ENCODE measurements around the gene GDF15. TPM values are rescaled to one million over a fixed set of nuclear protein-coding genes. Genes with fewer than 3 reads are reported as not detected.
"Not testable (repeated sequence)": the region's sequence is repeated elsewhere in the genome, so short reads cannot be mapped to it uniquely, and the experiment has no call there.

GDF15 gene
- polyA plus RNA-seq, 1 donor (not counting 4 experiments of a cell fraction or from before 2014, with no cell fraction given), result 0.31 TPM

DNA sequence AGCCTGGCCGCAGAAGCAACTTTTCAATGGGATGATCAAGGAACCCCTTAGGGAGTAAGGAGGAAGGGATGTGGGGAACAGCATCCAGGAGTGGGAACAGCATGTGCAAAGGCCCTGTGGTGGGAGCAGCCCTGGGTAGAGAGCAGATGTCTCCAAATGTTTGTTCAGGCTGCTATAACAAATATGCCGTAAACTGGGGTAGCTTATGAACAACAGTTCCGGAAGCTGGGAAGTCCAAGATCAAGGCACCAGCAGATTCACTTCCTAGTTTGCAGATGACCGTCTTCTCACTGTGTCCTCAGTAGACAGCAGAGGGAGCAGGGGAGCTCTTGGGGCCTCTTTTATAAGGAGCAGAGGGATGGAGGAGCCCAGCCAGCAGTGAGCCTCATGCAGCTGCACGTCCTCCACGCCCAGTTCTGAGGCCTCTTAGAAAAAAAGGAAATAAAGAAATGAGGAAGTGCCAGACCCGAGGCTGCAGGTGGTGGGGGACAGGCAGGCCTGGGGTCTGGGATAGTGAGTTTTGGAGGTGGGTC, 15.7 kb downstream of the GDF15 start:
- Histone ChIP-seq H3K79me2 (ENCODE audit: control insufficient read depth, insufficient read depth, low read length) (no peaks in the 10 kb centered on the region), H4K20me1 (ENCODE audit: control insufficient read depth, extremely low read depth, insufficient read depth, low read length) (no peaks in the 10 kb centered on the region), H2AFZ (ENCODE audit: control insufficient read depth, low read length) (peak overlapping the region; percentile 37), H3K27me3 (ENCODE audit: control insufficient read depth, extremely low read depth, insufficient read depth, low read length) (peaks cover 17% of the 10 kb centered on the region), H3K9ac (ENCODE audit: control insufficient read depth, extremely low read depth, insufficient read depth, low read length) (no peak overlapping the region), H3K4me3 (ENCODE audit: control insufficient read depth in 2 of 3, extremely low read depth in 1 of 3, insufficient read depth in 2 of 3, low read depth in 1 of 3, low read length in 3 of 3) (no peak overlapping the region), H3K4me2 (ENCODE audit: control insufficient read depth, extremely low read depth, insufficient read depth, low read depth, low read length) (no peak overlapping the region), H3K9me1 (ENCODE audit: control insufficient read depth, extremely low read depth, insufficient read depth, low read length) (no peaks in the 10 kb centered on the region), H3K4me1 (ENCODE audit: control insufficient read depth, extremely low read depth, insufficient read depth, low read length) (peaks cover 7% of the 10 kb centered on the region), H3K36me3 (ENCODE audit: control insufficient read depth in 2 of 2, extremely low read depth in 1 of 2, insufficient read depth in 2 of 2, low read length in 2 of 2) (no peaks in the 10 kb centered on the region), H3K9me3 (ENCODE audit: control insufficient read depth, low read depth, low read length) (no peaks in the 10 kb centered on the region), H3K27ac (ENCODE audit: control insufficient read depth, insufficient read depth, low read length) (no peak overlapping the region)
- DNase-seq (ENCODE audit: low read depth, low spot score), result no peak
- dilution Hi-C loops (cut with MboI; ENCODE audit: extremely low pct_ligation_motif_present, low sequenced_read_pairs), result no loop called here
- peak; percentile 69 for FAIRE-seq
- TF ChIP-seq, protein P1, sequence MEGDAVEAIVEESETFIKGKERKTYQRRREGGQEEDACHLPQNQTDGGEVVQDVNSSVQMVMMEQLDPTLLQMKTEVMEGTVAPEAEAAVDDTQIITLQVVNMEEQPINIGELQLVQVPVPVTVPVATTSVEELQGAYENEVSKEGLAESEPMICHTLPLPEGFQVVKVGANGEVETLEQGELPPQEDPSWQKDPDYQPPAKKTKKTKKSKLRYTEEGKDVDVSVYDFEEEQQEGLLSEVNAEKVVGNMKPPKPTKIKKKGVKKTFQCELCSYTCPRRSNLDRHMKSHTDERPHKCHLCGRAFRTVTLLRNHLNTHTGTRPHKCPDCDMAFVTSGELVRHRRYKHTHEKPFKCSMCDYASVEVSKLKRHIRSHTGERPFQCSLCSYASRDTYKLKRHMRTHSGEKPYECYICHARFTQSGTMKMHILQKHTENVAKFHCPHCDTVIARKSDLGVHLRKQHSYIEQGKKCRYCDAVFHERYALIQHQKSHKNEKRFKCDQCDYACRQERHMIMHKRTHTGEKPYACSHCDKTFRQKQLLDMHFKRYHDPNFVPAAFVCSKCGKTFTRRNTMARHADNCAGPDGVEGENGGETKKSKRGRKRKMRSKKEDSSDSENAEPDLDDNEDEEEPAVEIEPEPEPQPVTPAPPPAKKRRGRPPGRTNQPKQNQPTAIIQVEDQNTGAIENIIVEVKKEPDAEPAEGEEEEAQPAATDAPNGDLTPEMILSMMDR (optimal IDR thresholded peaks at IDR 0.05 in 1 of 3, IDR thresholded peaks at IDR 0.05 in 1 of 3, conservative IDR thresholded peaks at IDR 0.05 in 1 of 3; ENCODE audit: extremely low read depth in 1 of 3, insufficient read depth in 2 of 3, low read length in 3 of 3), result peak; percentile 47 to 62 (median 60)
- TF ChIP-seq EZH2 (IDR thresholded peaks at IDR 0.05; ENCODE audit: low read length), result no peak

DNA sequence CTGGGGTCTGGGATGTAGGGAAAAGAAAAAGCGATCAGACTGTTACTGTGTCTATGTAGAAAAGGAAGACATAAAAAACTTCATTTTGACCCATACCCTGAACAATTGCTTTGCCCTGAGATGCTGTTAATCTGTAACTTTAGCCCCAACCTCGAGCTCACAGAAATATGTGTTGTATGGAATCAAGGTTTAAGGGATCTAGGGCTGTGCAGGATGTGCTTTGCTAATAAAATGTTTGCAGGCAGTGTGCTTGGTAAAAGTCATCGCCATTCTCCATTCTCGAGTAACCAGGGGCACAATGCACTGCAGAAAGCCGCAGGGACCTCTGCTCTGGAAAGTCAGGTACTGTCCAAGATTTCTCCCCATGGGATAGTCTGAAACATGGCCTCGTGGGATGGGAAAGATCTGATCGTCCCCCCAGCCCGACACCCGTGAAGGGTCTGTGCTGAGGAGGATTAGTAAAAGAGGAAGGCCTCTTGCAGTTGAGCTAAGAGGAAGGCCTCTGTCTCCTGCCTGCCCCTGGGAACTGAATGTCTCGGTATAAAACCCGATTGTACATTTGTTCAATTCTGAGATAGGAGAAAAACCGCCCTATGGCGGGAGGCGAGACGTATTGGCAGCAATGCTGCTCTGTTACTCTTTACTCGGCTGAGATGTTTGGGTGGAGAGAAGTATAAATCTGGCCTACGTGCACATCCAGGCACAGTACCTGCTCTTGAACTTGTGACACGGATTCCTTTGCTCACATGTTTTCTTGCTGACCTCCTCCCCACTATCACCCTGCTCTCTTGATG, 16.7 kb downstream of the GDF15 start:
- H3K4me3 ChIP-seq (ENCODE audit: control insufficient read depth in 2 of 3, extremely low read depth in 1 of 3, insufficient read depth in 2 of 3, low read depth in 1 of 3, low read length in 3 of 3); DNase-seq (ENCODE audit: low read depth, low spot score); FAIRE-seq; H2AFZ ChIP-seq (ENCODE audit: control insufficient read depth, low read length); H3K9ac ChIP-seq (ENCODE audit: control insufficient read depth, extremely low read depth, insufficient read depth, low read length); H3K79me2 ChIP-seq (ENCODE audit: control insufficient read depth, insufficient read depth, low read length); dilution Hi-C loops (cut with MboI; ENCODE audit: extremely low pct_ligation_motif_present, low sequenced_read_pairs); H3K9me1 ChIP-seq (ENCODE audit: control insufficient read depth, extremely low read depth, insufficient read depth, low read length); H4K20me1 ChIP-seq (ENCODE audit: control insufficient read depth, extremely low read depth, insufficient read depth, low read length); H3K9me3 ChIP-seq (ENCODE audit: control insufficient read depth, low read depth, low read length); H3K4me1 ChIP-seq (ENCODE audit: control insufficient read depth, extremely low read depth, insufficient read depth, low read length); H3K36me3 ChIP-seq (ENCODE audit: control insufficient read depth in 2 of 2, extremely low read depth in 1 of 2, insufficient read depth in 2 of 2, low read length in 2 of 2); H3K27ac ChIP-seq (ENCODE audit: control insufficient read depth, insufficient read depth, low read length); H3K4me2 ChIP-seq (ENCODE audit: control insufficient read depth, extremely low read depth, insufficient read depth, low read depth, low read length); H3K27me3 ChIP-seq (ENCODE audit: control insufficient read depth, extremely low read depth, insufficient read depth, low read length): not testable (repeated sequence)

DNA sequence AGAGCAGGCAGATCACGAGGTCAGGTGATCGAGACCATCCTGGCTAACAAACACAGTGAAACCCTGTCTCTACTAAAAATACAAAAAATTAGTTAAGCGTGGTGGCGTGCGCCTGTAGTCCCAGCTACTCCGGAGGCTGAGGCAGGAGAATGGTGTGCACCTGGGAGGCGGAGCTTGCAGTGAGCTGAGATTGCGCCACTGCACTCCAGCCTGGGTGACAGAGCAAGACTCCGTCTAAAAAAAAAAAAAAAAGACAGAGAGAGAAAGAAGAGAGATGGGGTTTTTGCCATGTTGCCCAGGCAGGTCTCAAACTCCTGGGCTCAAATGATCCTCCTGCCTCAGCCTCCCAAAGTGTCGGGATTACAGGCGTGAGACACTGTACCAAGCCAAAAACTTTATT, 19.8 kb downstream of the GDF15 start:
- H4K20me1 ChIP-seq (ENCODE audit: control insufficient read depth, extremely low read depth, insufficient read depth, low read length); H3K4me1 ChIP-seq (ENCODE audit: control insufficient read depth, extremely low read depth, insufficient read depth, low read length); FAIRE-seq; H3K27ac ChIP-seq (ENCODE audit: control insufficient read depth, insufficient read depth, low read length); H2AFZ ChIP-seq (ENCODE audit: control insufficient read depth, low read length); H3K27me3 ChIP-seq (ENCODE audit: control insufficient read depth, extremely low read depth, insufficient read depth, low read length); DNase-seq (ENCODE audit: low read depth, low spot score); dilution Hi-C loops (cut with MboI; ENCODE audit: extremely low pct_ligation_motif_present, low sequenced_read_pairs); H3K9me3 ChIP-seq (ENCODE audit: control insufficient read depth, low read depth, low read length); H3K9ac ChIP-seq (ENCODE audit: control insufficient read depth, extremely low read depth, insufficient read depth, low read length); H3K4me2 ChIP-seq (ENCODE audit: control insufficient read depth, extremely low read depth, insufficient read depth, low read depth, low read length); H3K79me2 ChIP-seq (ENCODE audit: control insufficient read depth, insufficient read depth, low read length); H3K36me3 ChIP-seq (ENCODE audit: control insufficient read depth in 2 of 2, extremely low read depth in 1 of 2, insufficient read depth in 2 of 2, low read length in 2 of 2); H3K4me3 ChIP-seq (ENCODE audit: control insufficient read depth in 2 of 3, extremely low read depth in 1 of 3, insufficient read depth in 2 of 3, low read depth in 1 of 3, low read length in 3 of 3); H3K9me1 ChIP-seq (ENCODE audit: control insufficient read depth, extremely low read depth, insufficient read depth, low read length): not testable (repeated sequence)

Measured in keratinocyte (primary cell).